OCI-LY3 (cell line): ENCODE measurements around the gene SYS1.

Experiments used
- H2AFZ ChIP-seq: fragments of 200-600, 300-600 bp; shearing (Covaris generic); 2 replicates; pipeline ENCODE4 v1.6.0; 2014; ENCODE audit warnings: antibody characterized with exemption, low read depth, low read length
- H3K27ac ChIP-seq: fragments of 200-600, 300-600 bp; sonication (generic); 2 replicates; pipeline ENCODE4 v1.5.1; 2014; ENCODE audit warnings: mild to moderate bottlenecking, low read length, moderate library complexity, mixed read lengths
- H3K27me3 ChIP-seq: fragments of 200-600, 300-600 bp; sonication (generic); 2 replicates; pipeline ENCODE4 v1.6.1; 2014; ENCODE audit warnings: low read depth, low read length, mixed read lengths
- H3K36me3 ChIP-seq: fragments of 200-600, 300-600 bp; sonication (generic); replicated peaks from 2 replicates; pipeline ENCODE3; 2014; ENCODE audit warnings: low read depth, low read length, mixed read lengths
- H3K4me1 ChIP-seq: fragments of 300-600, 200-600 bp; sonication (generic); 2 replicates; pipeline ENCODE4 v1.6.1; 2014; ENCODE audit warnings: low read length, mixed read lengths
- H3K4me2 ChIP-seq: fragments of 200-600, 300-600 bp; sonication (generic); 2 replicates; pipeline ENCODE4 v1.6.1; 2014; ENCODE audit warnings: low read length, mixed read lengths
- H3K4me3 ChIP-seq: fragments of 300-600, 200-600 bp; sonication (generic); 2 replicates; pipeline ENCODE4 v1.5.1; 2014; ENCODE audit warnings: antibody characterized with exemption, mild to moderate bottlenecking, low read length, moderate library complexity
- H3K79me2 ChIP-seq: fragments of 300-600, 200-600 bp; shearing (Covaris generic); 2 replicates; pipeline ENCODE4 v1.6.1; 2014; ENCODE audit warnings: mild to moderate bottlenecking, low read length, mixed read lengths
- H3K9ac ChIP-seq: fragments of 300-600, 200-600 bp; shearing (Covaris generic); 2 replicates; pipeline ENCODE4 v1.6.0; 2014; ENCODE audit warnings: mild to moderate bottlenecking, low read length, moderate library complexity
- H3K9me3 ChIP-seq: fragments of 200-600, 300-600 bp; shearing (Covaris generic); 2 replicates; pipeline ENCODE4 v1.6.1; 2014; ENCODE audit warnings: low read length, mixed read lengths; ENCODE audit not compliant: insufficient read depth
- H4K20me1 ChIP-seq: fragments of 200-600, 300-600 bp; sonication (generic); 2 replicates; pipeline ENCODE4 v1.6.1; 2016; ENCODE audit warnings: low read length, mixed read lengths; ENCODE audit not compliant: insufficient read depth
- EZH2phosphoT487 ChIP-seq: fragments of 200-600 bp; shearing (Covaris generic); IDR thresholded peaks from 2 replicates; pipeline ENCODE4 v1.6.1; 2018; ENCODE audit warnings: antibody characterized with exemption, mixed run types, low read depth
- TF ChIP-seq, protein P1 (sequence below): fragments of 200-600, 300-600 bp; sonication (generic); IDR thresholded peaks from 2 replicates; pipeline ENCODE4 v1.5.1; 2014; ENCODE audit warnings: antibody characterized with exemption, low read length, low read depth

Gene SYS1

DNA sequence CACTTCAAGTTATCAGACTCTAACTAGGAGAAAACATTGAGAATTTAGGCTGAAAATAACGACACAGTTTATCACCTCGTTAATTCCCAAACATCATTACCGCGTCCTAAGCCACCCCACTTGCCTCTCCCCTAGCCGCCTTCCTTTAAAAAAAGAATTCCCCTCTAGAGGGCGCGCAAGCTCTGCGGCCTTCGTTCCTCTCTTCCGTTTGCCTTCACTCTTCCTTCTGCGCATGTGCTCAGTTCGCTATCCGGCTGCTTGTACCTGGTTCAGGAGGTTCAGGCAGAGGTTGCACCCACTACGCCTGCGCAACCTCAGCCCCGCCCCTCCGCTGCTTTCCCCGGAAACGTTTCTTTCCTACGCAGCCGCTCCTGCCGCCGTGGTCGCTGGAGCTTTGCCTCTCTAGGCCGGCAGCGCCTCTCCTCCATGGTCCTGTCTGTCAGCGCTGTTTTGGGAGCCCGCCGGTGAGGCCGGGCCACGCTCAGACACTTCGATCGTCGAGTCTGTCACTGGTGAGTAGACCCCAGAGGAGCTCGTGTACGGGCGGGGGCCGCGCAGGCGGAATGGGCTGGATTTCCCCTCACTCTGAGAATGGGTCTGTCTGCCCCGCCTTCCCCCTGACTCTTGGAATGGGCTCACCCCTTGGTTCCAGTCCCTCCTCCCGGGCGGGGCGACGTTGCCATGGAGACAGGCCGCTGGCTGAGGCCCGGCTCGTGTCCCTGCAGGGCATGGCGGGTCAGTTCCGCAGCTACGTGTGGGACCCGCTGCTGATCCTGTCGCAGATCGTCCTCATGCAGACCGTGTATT lies at the start of gene SYS1:
Gene SYS1, plus strand, starts transcription at position 353 of the 807 bp plus-strand sequence. Its CDS starts 376 bp downstream, at position 729.
- Histone ChIP-seq H3K4me1 (peaks cover 73% of the 10 kb centered on the region), H3K9me3 (no peaks in the 10 kb centered on the region), H2AFZ (peak within 1 kb of the TSS; percentile 98), H4K20me1 (peaks cover 31% of the 10 kb centered on the region), H3K27ac (peak within 1 kb of the TSS; percentile 70), H3K79me2 (peaks cover 36% of the 10 kb centered on the region), H3K4me2 (peak within 1 kb of the TSS; percentile 94), H3K4me3 (peak within 1 kb of the TSS; percentile 74), H3K27me3 (peaks cover 20% of the 10 kb centered on the region), H3K9ac (peak within 1 kb of the TSS; percentile 80), H3K36me3 (peaks cover 34% of the 10 kb centered on the region)
- TF ChIP-seq EZH2phosphoT487 = no peak
- TF ChIP-seq, protein P1, sequence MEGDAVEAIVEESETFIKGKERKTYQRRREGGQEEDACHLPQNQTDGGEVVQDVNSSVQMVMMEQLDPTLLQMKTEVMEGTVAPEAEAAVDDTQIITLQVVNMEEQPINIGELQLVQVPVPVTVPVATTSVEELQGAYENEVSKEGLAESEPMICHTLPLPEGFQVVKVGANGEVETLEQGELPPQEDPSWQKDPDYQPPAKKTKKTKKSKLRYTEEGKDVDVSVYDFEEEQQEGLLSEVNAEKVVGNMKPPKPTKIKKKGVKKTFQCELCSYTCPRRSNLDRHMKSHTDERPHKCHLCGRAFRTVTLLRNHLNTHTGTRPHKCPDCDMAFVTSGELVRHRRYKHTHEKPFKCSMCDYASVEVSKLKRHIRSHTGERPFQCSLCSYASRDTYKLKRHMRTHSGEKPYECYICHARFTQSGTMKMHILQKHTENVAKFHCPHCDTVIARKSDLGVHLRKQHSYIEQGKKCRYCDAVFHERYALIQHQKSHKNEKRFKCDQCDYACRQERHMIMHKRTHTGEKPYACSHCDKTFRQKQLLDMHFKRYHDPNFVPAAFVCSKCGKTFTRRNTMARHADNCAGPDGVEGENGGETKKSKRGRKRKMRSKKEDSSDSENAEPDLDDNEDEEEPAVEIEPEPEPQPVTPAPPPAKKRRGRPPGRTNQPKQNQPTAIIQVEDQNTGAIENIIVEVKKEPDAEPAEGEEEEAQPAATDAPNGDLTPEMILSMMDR = peak; percentile 95

DNA sequence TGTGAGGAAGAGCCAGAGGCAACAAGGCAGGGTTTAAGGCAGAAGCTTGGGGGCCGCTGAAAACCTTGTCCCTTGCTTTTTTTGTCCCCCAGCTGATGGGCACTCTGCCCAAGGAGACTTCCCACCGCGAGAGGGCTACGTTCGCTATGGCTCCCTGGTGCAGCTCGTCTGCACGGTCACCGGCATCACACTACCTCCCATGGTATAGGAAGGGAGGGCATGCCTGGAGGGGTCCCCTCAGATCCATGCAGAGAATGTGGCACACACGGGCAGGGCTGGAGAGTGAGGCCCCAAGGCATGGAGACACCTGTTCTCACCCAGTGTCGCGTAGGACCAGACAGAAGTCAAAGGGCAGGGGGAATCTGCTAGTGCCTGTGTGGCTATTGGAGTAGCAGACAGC lies 49.0 kb upstream of the SYS1 start:
- Histone ChIP-seq H3K27ac (no peak overlapping the region), H2AFZ (no peak overlapping the region), H3K9ac (no peak overlapping the region), H3K79me2 (no peaks in the 10 kb centered on the region), H3K4me3 (no peak overlapping the region), H3K36me3 (no peaks in the 10 kb centered on the region), H4K20me1 (no peaks in the 10 kb centered on the region), H3K4me1 (peaks cover 11% of the 10 kb centered on the region), H3K9me3 (no peaks in the 10 kb centered on the region), H3K4me2 (no peak overlapping the region), H3K27me3 (peaks cover 9% of the 10 kb centered on the region)
- TF ChIP-seq, protein P1 = no peak
- no peak for TF ChIP-seq EZH2phosphoT487

DNA sequence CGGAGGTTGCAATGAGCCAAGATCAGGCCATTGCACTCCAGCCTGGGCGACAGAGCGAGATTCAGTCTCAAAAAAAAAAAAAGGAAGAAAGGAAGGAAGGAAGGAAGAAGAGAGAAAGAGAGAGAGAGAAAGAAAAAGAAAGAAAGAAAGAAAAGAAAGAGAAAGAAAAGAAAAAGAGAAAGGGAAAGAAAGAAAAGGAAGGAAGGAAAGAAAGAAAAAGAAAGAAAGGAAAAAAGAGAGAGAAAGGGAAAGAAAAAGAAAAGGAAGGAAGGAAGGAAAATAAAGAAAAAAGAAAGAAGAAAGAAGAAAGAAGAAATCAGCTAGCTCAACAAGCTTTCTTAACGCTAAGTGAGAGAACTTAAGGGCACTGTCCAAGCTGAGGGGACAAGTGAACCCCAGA lies 47.3 kb upstream of the SYS1 start:
- Histone ChIP-seq H3K27me3 (peaks cover 9% of the 10 kb centered on the region), H3K27ac (no peak overlapping the region), H2AFZ (no peak overlapping the region), H3K4me2 (no peak overlapping the region), H3K79me2 (no peaks in the 10 kb centered on the region), H4K20me1 (no peaks in the 10 kb centered on the region), H3K9me3 (no peaks in the 10 kb centered on the region), H3K4me1 (peaks cover 26% of the 10 kb centered on the region), H3K9ac (no peak overlapping the region), H3K36me3 (no peaks in the 10 kb centered on the region), H3K4me3 (no peak overlapping the region)
- no peak for TF ChIP-seq EZH2phosphoT487
- TF ChIP-seq, protein P1 = no peak

DNA sequence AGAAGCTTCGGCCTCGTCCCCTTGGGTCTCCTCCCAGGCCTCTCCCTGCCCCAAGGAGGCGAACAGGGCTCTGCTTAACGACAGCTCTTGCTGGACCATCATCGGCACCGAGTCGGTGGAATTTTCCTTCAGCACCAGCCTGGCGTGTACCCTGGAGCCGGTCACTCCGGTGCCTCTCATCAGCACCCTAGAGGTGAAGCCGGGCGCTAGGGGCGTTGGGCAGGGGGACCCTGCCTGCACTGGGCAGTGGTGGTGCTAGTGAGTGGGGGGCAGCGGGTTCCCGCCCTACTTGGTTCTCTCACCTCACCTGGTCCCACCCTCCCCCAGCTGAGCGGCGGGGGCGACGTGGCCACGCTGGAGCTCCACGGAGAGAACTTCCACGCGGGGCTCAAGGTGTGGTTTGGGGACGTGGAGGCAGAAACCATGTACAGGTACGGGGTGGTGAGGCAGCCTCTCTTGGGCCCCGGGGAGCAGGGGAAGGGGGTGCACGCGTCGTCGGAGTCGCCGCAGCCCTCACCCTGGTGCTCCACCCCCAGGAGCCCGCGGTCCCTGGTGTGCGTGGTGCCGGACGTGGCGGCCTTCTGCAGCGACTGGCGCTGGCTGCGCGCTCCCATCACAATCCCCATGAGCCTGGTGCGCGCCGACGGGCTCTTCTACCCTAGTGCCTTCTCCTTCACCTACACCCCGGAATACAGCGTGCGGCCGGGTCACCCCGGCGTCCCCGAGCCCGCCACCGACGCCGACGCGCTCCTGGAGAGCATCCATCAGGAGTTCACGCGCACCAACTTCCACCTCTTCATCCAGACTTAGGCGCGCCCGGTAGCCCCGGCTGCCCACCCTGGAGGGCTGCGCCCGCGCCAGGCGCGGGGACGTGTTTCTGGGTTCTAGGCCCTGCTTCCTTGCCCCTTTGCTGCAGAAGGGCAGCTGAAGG lies 46.5 kb upstream of the SYS1 start:
- TF ChIP-seq, protein P1 = no peak
- TF ChIP-seq EZH2phosphoT487 = no peak
- H3K27ac ChIP-seq = no peak overlapping the region
- H3K27me3 ChIP-seq = peaks cover 9% of the 10 kb centered on the region
- H2AFZ ChIP-seq = no peak overlapping the region
- peaks cover 32% of the 10 kb centered on the region for H3K4me1 ChIP-seq
- no peak overlapping the region for H3K4me2 ChIP-seq
- no peaks in the 10 kb centered on the region for H3K9me3 ChIP-seq
- no peaks in the 10 kb centered on the region for H3K36me3 ChIP-seq
- H4K20me1 ChIP-seq = no peaks in the 10 kb centered on the region
- no peak overlapping the region for H3K4me3 ChIP-seq
- no peaks in the 10 kb centered on the region for H3K79me2 ChIP-seq
- no peak overlapping the region for H3K9ac ChIP-seq
